SK-N-SH treated with all-trans-retinoic acid at 6 μM for 48 hours (cell line): ENCODE results near the gene NRDC.

ENCODE experiments used
- ARNTL ChIP-seq: fragments of 450-650 bp; formaldehyde crosslinking; IDR thresholded peaks from 2 replicates; pipeline ENCODE4 v1.5.0; 2020; ENCODE audit warnings: low read depth, mild to moderate bottlenecking, moderate library complexity, borderline replicate concordance
- BACH2 ChIP-seq: fragments of 250-450 bp; sonication (Bioruptor Pico); IDR thresholded peaks from 2 replicates; pipeline ENCODE4 v1.9.0; 2021; ENCODE audit warnings: mild to moderate bottlenecking, borderline replicate concordance
- ESRRG ChIP-seq: fragments of 250-450 bp; sonication (Bioruptor Pico); IDR thresholded peaks from 2 replicates; pipeline ENCODE4 v1.6.1; 2021; ENCODE audit warnings: mild to moderate bottlenecking
- OSR1 ChIP-seq: fragments of 250-450 bp; sonication (Bioruptor Pico); IDR thresholded peaks from 2 replicates; pipeline ENCODE4 v1.8.0; 2022; ENCODE audit warnings: moderate library complexity, mild to moderate bottlenecking, inconsistent platforms
- SNAI2 ChIP-seq: fragments of 250-450 bp; sonication (Bioruptor Pico); IDR thresholded peaks from 2 replicates; pipeline ENCODE4 v1.5.0; 2020; ENCODE audit warnings: mild to moderate bottlenecking, moderate library complexity
- TCF4 ChIP-seq: fragments of 250-450 bp; sonication (Bioruptor Pico); IDR thresholded peaks from 2 replicates; pipeline ENCODE4 v1.8.0; 2021; ENCODE audit warnings: mild to moderate bottlenecking, moderate library complexity, borderline replicate concordance
- TOX ChIP-seq: fragments of 250-450 bp; sonication (Bioruptor Pico); IDR thresholded peaks from 2 replicates; pipeline ENCODE4 v1.8.0; 2021; ENCODE audit warnings: mild to moderate bottlenecking, moderate library complexity, borderline replicate concordance
- ZFP3 ChIP-seq: fragments of 250-450 bp; sonication (Bioruptor Pico); IDR thresholded peaks from 2 replicates; pipeline ENCODE4 v1.5.0; 2020; ENCODE audit warnings: mild to moderate bottlenecking, moderate library complexity
- ZFP30 ChIP-seq: fragments of 450-650 bp; formaldehyde crosslinking; IDR thresholded peaks from 2 replicates; pipeline ENCODE4 v1.5.0; 2022; ENCODE audit warnings: mild to moderate bottlenecking, moderate library complexity
- ZNF565 ChIP-seq: fragments of 450-650 bp; formaldehyde crosslinking; conservative IDR thresholded peaks from 2 replicates; pipeline ENCODE4 v1.5.0; 2020; ENCODE audit warnings: low read depth, mild to moderate bottlenecking, moderate library complexity
- TF ChIP-seq, protein P1 (sequence below): fragments of 250-450 bp; sonication (Bioruptor Pico); IDR thresholded peaks from 2 replicates; pipeline ENCODE4 v1.5.1; 2021; ENCODE audit warnings: mild to moderate bottlenecking, moderate library complexity
- TF ChIP-seq, protein P2 (sequence below): fragments of 250-450 bp; sonication (Bioruptor Pico); IDR thresholded peaks from 2 replicates; pipeline ENCODE4 v1.8.0; 2020; ENCODE audit warnings: mild to moderate bottlenecking, moderate library complexity, borderline replicate concordance
- TF ChIP-seq, protein P3 (sequence below): fragments of 250-450 bp; sonication (Bioruptor Pico); IDR thresholded peaks from 2 replicates; pipeline ENCODE4 v1.5.1; 2020; ENCODE audit warnings: low read depth, mild to moderate bottlenecking, moderate library complexity
- TF ChIP-seq, protein P4 (sequence below): fragments of 250-450 bp; sonication (Bioruptor Pico); IDR thresholded peaks from 2 replicates; pipeline ENCODE4 v1.5.0; 2020; ENCODE audit warnings: mild to moderate bottlenecking, moderate library complexity

DNA sequence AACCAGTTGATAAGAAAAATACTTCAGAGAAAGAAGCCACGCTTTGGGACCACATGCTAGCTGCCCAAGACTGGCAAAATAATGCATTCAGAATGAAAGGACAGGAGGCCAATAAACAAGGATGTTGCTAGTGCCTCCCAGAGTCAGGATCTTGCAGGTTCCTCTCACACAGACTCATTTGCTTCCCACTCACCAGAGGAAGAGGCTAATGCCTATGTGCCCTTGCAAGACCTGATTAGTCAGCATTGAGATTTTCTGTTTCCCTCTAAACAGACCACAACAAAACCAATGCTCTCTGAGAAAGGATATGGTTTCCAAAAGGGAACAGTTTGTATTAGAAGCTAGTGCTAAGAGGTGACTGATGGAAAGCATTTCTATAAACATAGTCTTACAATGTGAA, 85.7 kb downstream of the NRDC start:
- TF ChIP-seq BACH2 (CRISPR knock-in tag) = no peak
- no peak for TF ChIP-seq ZFP30 (CRISPR knock-in tag)
- TF ChIP-seq, protein P1, sequence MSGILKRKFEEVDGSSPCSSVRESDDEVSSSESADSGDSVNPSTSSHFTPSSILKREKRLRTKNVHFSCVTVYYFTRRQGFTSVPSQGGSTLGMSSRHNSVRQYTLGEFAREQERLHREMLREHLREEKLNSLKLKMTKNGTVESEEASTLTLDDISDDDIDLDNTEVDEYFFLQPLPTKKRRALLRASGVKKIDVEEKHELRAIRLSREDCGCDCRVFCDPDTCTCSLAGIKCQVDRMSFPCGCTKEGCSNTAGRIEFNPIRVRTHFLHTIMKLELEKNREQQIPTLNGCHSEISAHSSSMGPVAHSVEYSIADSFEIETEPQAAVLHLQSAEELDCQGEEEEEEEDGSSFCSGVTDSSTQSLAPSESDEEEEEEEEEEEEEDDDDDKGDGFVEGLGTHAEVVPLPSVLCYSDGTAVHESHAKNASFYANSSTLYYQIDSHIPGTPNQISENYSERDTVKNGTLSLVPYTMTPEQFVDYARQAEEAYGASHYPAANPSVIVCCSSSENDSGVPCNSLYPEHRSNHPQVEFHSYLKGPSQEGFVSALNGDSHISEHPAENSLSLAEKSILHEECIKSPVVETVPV (CRISPR knock-in tag) = no peak
- no peak for TF ChIP-seq ESRRG (CRISPR knock-in tag)
- no peak for TF ChIP-seq ZFP3 (CRISPR knock-in tag)
- TF ChIP-seq, protein P2, sequence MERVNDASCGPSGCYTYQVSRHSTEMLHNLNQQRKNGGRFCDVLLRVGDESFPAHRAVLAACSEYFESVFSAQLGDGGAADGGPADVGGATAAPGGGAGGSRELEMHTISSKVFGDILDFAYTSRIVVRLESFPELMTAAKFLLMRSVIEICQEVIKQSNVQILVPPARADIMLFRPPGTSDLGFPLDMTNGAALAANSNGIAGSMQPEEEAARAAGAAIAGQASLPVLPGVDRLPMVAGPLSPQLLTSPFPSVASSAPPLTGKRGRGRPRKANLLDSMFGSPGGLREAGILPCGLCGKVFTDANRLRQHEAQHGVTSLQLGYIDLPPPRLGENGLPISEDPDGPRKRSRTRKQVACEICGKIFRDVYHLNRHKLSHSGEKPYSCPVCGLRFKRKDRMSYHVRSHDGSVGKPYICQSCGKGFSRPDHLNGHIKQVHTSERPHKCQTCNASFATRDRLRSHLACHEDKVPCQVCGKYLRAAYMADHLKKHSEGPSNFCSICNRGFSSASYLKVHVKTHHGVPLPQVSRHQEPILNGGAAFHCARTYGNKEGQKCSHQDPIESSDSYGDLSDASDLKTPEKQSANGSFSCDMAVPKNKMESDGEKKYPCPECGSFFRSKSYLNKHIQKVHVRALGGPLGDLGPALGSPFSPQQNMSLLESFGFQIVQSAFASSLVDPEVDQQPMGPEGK (CRISPR knock-in tag) = no peak
- no peak for TF ChIP-seq SNAI2
- TF ChIP-seq ZNF565 (CRISPR knock-in tag) = no peak
- TF ChIP-seq TCF4 (CRISPR knock-in tag) = no peak
- TF ChIP-seq, protein P3, sequence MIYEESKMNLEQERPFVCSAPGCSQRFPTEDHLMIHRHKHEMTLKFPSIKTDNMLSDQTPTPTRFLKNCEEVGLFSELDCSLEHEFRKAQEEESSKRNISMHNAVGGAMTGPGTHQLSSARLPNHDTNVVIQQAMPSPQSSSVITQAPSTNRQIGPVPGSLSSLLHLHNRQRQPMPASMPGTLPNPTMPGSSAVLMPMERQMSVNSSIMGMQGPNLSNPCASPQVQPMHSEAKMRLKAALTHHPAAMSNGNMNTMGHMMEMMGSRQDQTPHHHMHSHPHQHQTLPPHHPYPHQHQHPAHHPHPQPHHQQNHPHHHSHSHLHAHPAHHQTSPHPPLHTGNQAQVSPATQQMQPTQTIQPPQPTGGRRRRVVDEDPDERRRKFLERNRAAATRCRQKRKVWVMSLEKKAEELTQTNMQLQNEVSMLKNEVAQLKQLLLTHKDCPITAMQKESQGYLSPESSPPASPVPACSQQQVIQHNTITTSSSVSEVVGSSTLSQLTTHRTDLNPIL (CRISPR knock-in tag) = no peak
- TF ChIP-seq OSR1 (CRISPR knock-in tag) = no peak
- TF ChIP-seq TOX (CRISPR knock-in tag) = no peak
- TF ChIP-seq, protein P4, sequence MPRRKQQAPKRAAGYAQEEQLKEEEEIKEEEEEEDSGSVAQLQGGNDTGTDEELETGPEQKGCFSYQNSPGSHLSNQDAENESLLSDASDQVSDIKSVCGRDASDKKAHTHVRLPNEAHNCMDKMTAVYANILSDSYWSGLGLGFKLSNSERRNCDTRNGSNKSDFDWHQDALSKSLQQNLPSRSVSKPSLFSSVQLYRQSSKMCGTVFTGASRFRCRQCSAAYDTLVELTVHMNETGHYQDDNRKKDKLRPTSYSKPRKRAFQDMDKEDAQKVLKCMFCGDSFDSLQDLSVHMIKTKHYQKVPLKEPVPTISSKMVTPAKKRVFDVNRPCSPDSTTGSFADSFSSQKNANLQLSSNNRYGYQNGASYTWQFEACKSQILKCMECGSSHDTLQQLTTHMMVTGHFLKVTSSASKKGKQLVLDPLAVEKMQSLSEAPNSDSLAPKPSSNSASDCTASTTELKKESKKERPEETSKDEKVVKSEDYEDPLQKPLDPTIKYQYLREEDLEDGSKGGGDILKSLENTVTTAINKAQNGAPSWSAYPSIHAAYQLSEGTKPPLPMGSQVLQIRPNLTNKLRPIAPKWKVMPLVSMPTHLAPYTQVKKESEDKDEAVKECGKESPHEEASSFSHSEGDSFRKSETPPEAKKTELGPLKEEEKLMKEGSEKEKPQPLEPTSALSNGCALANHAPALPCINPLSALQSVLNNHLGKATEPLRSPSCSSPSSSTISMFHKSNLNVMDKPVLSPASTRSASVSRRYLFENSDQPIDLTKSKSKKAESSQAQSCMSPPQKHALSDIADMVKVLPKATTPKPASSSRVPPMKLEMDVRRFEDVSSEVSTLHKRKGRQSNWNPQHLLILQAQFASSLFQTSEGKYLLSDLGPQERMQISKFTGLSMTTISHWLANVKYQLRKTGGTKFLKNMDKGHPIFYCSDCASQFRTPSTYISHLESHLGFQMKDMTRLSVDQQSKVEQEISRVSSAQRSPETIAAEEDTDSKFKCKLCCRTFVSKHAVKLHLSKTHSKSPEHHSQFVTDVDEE (CRISPR knock-in tag) = no peak
- no peak for TF ChIP-seq ARNTL (CRISPR knock-in tag)
